Right lobe of liver (tissue), 4 donors: Measurements from ENCODE around the gene BCL11B.

ENCODE experiments used
- CTCF ChIP-seq, 4 donors: fragments of 200-600 bp in 3 of 4; fragments of 450-650 bp in 1 of 4; IDR thresholded peaks; one replicate each; pipeline versions ENCODE4 v1.5.1 to v1.8.0; 2016 to 2022; ENCODE audit warnings: antibody characterized with exemption in 4 of 4, mild to moderate bottlenecking in 2 of 4
- POLR2A ChIP-seq: fragments of 450-650 bp; IDR thresholded peaks from one replicate; pipeline ENCODE4 v1.6.1; 2017; ENCODE audit warnings: antibody characterized with exemption, mild to moderate bottlenecking
- donor health status: DM: no; HTN: no; CAD: no.
- donor health status: DM: no; HTN: no; CAD: no.
- donor health status: DM: no; HTN: yes; CAD: no.

DNA sequence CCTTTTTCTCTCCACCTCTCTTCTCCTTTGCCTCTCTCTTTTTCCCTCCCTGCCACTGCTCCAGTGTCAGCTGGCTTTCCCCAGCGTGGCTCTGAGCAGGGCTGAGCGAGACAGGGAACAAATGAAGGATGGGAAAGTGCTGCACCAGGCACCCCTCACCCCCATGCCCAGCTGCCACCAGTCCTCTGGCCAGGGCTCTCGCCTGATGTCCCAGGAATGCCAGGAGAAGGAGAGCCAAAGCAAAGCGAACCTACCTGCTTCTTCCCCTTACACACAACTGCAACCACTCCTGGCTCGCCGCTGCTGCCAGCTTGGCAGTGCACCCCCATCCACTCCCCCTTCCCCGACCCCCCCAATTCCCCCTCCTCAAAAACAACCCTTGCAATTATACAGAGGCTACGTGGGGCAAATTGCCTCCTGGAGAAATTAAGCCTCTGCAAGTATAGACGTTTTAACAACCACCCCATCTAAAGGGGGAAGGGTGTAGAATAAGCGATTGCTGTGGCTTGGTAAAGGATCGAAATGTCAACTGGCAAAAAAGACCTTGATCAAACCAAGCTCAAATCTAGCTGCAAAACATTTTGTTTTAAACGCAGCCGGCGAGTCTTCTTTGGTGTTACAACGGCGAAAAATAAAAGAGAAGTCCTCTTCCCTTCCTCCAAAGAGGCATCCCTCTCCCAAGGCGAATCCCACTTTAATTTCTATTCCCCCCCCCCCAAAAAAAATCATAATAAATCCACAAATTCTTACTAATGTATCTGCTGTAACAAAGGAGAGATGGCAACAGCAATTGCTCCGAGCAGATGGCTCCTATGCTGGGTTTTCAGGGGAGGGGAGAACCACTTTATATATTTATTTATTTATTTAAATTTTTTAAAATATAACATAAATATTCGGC lies 2.9 kb downstream of the BCL11B start:
- no peak for TF ChIP-seq CTCF (IDR thresholded peaks at IDR 0.05)
- TF ChIP-seq POLR2A, result no peak
